IPS-20b (cell line): ENCODE measurements around the gene GRIN3B.
A peak's percentile ranks its signal among the peaks of the same experiment; 100 is the strongest.

Experiments used
- H3K27ac ChIP-seq: one replicate; pipeline ENCODE4 v1.5.1; 2013; ENCODE audit warnings: low read length
- H3K27me3 ChIP-seq: 2 replicates; pipeline ENCODE4 v1.6.1; 2013; ENCODE audit warnings: mild to moderate bottlenecking, low read length, inconsistent platforms; ENCODE audit not compliant: insufficient read depth
- H3K36me3 ChIP-seq: 2 replicates; pipeline ENCODE4 v1.6.1; 2013; ENCODE audit warnings: low read depth, mild to moderate bottlenecking, inconsistent platforms, low read length, moderate library complexity; ENCODE audit not compliant: insufficient read depth
- H3K4me1 ChIP-seq: 2 replicates; pipeline ENCODE4 v1.6.1; 2013; ENCODE audit warnings: mild to moderate bottlenecking, control low read depth, inconsistent platforms, low read length, moderate library complexity; ENCODE audit not compliant: insufficient read depth
- H3K4me3 ChIP-seq: 2 replicates; pipeline ENCODE4 v1.5.1; 2013; ENCODE audit warnings: mild to moderate bottlenecking, low read length, inconsistent platforms
- H3K9ac ChIP-seq: 2 replicates; pipeline ENCODE4 v1.6.1; 2013; ENCODE audit warnings: low read depth, mild to moderate bottlenecking, inconsistent platforms, low read length, moderate library complexity
- H3K9me3 ChIP-seq: 2 replicates; pipeline ENCODE4 v1.6.1; 2013; ENCODE audit warnings: mild to moderate bottlenecking, low read depth, low read length, inconsistent platforms; ENCODE audit not compliant: insufficient read depth

GRIN3B gene

DNA sequence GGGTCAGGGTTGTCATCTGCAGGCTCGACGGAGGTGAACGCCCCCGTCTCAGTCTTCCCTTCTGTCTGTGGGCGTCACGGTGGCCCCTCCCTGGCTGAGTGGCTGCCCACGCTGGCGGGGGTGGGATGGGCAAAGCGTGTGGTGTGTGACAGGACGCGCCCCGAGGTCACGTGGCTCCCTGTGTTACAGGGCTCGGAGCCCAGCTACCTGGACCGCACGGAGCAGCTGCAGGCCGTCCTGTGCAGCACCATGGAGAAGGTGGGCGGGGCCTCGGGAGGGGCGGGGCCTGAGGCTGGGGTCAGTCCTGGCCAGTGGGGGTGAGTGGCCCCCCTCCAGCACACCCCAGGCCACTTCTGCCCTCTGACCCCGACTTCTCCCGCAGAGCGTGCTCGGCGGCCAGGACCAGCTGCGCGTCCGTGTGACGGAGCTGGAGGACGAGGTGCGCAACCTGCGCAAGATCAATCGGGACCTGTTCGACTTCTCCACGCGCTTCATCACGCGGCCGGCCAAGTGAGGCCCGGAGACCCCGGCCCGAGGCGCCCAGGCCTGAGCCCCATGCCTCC is 6.3 kb upstream of the GRIN3B start:
- peaks cover 35% of the 10 kb centered on the region for H3K27me3 ChIP-seq
- H3K4me3 ChIP-seq, result no peak overlapping the region
- peaks cover 36% of the 10 kb centered on the region for H3K36me3 ChIP-seq
- H3K9me3 ChIP-seq, result no peaks in the 10 kb centered on the region
- no peaks in the 10 kb centered on the region for H3K4me1 ChIP-seq
- H3K27ac ChIP-seq, result no peak overlapping the region
- H3K9ac ChIP-seq, result no peak overlapping the region

DNA sequence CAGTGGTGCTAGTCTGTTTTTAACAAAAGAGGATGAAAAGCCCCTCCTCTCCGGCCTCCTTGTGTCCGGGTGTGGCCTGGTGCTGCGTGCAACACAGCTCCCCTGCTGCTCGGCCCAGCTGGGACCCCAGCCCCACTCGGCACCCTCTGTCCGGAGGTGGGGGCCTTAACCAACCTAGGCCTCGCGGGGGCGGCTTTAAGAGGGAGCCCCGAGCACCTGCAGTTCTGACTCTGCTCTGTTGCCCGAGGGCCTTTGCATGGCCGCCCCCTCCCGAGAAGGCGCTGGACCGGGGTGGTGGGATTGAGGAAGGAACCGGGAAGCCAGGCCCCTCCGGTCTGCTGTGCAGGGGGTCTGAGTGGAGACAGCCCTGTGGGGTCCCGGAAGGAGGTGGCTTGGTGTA is 5.7 kb upstream of the GRIN3B start:
- H3K27ac ChIP-seq, result no peak overlapping the region
- H3K4me1 ChIP-seq, result no peaks in the 10 kb centered on the region
- no peak overlapping the region for H3K9ac ChIP-seq
- H3K4me3 ChIP-seq, result no peak overlapping the region
- peaks cover 41% of the 10 kb centered on the region for H3K27me3 ChIP-seq
- no peaks in the 10 kb centered on the region for H3K9me3 ChIP-seq
- H3K36me3 ChIP-seq, result peaks cover 30% of the 10 kb centered on the region

DNA sequence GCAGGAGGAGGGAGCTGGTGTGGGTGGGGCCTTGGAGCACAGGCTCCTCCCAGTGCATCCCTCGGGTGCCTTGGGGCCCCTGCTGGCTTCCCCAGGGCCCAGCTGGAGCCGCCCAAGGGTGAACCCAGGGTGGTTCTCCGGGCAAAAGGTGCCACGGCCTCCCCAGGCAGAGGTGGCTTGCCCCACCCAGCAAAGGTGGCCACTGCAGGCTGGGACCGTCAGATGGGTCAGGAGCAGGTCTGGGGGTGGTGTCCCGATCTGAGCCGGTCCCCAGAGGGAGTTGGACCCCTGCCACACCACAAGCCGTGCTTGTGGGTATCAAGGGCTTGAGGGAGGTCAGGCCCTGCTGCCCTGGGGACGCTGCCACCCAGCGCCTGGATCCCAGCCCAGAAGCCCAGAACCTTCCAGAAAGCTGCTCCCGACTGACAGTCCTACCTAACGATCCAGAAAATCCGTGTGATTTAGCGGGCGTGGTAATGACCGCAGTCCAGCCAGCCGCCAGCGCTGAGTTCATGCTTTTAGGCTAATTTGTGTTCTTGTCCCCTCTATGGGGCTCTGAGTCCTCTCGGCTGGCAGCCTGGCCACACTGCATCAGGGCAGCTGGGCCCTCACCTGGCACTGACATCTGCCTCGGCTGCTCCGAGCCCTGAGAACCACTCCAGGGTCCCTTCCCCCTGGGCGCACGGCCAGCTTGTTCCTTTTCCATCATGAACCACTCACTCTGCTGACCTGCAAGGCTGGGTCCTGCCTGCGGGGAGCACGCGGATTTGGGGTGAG is 5.0 kb upstream of the GRIN3B start:
- H3K9ac ChIP-seq, result no peak overlapping the region
- peaks cover 23% of the 10 kb centered on the region; the same call in 1 of the 2 replicates for H3K36me3 ChIP-seq
- H3K4me1 ChIP-seq, result no peaks in the 10 kb centered on the region
- no peak overlapping the region for H3K4me3 ChIP-seq
- no peaks in the 10 kb centered on the region for H3K9me3 ChIP-seq
- H3K27ac ChIP-seq, result no peak overlapping the region
- peaks cover 48% of the 10 kb centered on the region for H3K27me3 ChIP-seq

DNA sequence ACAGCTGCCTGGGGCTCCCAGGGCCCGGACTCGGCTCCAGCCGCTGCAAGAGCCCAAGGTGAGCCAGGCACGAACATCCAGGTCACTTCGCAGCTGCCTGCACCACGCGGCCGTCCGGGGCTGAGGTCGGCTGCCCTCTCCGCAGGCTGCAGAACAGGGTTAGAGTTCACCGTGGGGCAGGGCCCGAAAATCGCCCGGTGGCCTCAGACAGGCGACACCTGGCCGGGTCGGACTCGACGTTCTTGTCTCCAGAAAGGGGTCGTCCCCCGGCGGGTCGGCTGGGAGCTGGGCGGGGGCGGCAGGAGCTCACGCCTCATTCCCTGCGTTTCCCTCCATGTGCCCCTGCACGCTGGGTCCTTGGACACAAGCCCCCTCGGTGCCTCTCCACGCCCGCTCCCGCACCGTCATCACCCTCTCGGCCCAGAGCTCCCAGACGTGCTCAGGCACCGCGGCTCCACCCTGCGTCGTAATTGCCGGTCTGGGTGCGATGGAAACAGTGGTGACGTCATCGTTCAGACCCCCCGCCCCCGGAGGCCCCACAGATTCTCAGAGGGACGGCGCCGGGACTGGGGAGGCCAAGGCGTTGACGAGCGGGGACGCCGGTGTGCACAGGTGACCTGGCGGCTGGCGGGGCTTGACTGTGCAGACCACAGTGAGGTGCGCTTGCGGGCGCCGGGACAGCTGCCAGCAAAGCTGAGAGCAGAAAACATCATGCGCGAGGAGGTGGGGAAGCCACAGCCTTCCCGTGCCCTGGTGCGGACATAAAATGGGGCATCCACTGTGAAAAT is 4.0 kb upstream of the GRIN3B start:
- Histone ChIP-seq H3K4me1 (no peaks in the 10 kb centered on the region), H3K9me3 (no peaks in the 10 kb centered on the region), H3K9ac (no peak overlapping the region), H3K4me3 (peak overlapping the region; percentile 51; the same call in 1 of the 2 replicates), H3K27ac (no peak overlapping the region), H3K27me3 (peaks cover 57% of the 10 kb centered on the region), H3K36me3 (0 out of 2 replicates have a peak, but pooled peaks cover 15% of the 10 kb centered on the region)

DNA sequence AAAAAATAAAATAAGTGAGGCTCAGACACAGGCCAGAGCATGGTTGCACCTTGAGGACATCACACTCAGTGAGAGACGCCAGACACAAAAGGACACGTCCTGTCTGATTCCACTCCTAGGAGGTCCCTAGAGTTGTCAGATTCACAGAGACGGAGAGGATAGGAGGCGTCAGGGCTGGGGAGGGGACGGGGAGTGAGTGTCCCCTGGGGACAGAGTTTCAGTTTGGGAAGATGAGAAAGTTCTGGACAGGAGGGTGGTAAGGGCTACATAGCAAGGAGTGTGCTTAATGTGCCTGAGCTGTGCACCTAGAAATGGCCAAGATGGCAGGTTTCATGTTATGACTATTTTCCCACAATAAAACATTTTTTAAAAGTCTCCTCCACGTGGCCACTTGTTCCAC is 2.2 kb upstream of the GRIN3B start:
- Histone ChIP-seq H3K4me1 (no peaks in the 10 kb centered on the region), H3K4me3 (no peak overlapping the region), H3K27ac (no peak overlapping the region), H3K9ac (no peak overlapping the region), H3K27me3 (peaks cover 69% of the 10 kb centered on the region), H3K36me3 (0 out of 2 replicates have a peak, but pooled peaks cover 4% of the 10 kb centered on the region), H3K9me3 (no peaks in the 10 kb centered on the region)

DNA sequence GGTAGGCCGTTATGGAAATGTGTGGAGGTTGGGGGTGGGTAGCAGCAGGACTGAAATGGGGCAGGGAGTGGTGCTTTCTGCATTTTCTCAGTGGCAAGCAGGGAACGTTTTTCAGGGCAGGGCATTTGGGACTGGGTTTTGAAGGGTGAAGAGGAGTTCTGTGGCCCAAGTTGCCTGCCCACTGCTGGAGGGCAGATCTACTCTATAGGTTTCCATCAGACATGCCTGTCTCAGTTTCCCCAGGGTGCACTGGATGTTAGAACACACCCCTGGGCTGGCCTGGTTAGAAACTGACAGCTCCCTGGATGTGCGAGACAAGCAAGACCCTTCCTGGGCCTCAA is 870 bp upstream of the GRIN3B start:
- Histone ChIP-seq H3K27me3 (peaks cover 69% of the 10 kb centered on the region), H3K4me1 (no peaks in the 10 kb centered on the region), H3K9ac (no peak overlapping the region)

DNA sequence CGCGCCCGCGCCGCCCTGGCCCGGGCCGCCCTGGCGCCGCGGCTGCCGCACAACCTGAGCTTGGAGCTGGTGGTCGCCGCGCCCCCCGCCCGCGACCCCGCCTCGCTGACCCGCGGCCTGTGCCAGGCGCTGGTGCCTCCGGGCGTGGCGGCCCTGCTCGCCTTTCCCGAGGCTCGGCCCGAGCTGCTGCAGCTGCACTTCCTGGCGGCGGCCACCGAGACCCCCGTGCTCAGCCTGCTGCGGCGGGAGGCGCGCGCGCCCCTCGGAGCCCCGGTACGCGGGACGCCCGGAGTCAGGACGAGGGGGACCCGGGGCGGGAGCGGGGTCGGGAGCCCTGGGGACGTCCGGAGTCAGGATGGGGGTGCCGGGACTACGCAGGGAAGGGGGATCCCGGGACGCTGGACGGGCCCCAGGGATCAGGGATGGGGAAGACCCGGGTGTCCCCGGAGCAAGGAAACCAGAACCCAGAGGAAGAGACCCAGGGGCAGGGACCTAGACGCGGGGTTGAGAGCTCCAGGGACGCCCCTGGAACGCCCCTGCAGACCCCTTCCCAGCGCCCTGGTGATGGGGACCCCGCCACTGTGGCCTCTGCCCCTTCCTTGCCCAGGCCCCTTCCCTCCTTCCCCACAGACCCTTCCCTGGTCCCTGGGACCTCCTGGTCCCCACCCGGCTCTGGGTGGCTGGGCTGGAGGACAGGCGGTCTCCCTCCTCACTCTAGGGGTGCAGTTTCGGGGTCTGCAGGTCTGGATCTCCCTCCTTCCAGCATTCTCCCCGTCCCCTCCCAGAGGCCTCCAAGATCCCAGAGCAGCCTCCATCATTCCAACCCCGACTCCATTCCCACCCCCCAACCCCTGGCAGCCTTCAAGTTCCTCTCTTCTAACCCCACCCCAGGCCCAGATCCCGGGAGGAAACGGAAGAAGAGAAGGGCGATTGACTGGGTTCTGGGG is 645 bp downstream of the GRIN3B start:
- no peak overlapping the region for H3K27ac ChIP-seq
- no peaks in the 10 kb centered on the region for H3K36me3 ChIP-seq
- no peak overlapping the region for H3K4me3 ChIP-seq
- no peak overlapping the region for H3K9ac ChIP-seq
- H3K4me1 ChIP-seq, result no peaks in the 10 kb centered on the region
- no peaks in the 10 kb centered on the region for H3K9me3 ChIP-seq
- peaks cover 64% of the 10 kb centered on the region for H3K27me3 ChIP-seq

More for the DNA sequence above, 870 bp upstream of the GRIN3B start:
- Histone ChIP-seq H3K27ac (no peak overlapping the region), H3K9me3 (no peaks in the 10 kb centered on the region), H3K36me3 (no peaks in the 10 kb centered on the region), H3K4me3 (no peak overlapping the region)

DNA sequence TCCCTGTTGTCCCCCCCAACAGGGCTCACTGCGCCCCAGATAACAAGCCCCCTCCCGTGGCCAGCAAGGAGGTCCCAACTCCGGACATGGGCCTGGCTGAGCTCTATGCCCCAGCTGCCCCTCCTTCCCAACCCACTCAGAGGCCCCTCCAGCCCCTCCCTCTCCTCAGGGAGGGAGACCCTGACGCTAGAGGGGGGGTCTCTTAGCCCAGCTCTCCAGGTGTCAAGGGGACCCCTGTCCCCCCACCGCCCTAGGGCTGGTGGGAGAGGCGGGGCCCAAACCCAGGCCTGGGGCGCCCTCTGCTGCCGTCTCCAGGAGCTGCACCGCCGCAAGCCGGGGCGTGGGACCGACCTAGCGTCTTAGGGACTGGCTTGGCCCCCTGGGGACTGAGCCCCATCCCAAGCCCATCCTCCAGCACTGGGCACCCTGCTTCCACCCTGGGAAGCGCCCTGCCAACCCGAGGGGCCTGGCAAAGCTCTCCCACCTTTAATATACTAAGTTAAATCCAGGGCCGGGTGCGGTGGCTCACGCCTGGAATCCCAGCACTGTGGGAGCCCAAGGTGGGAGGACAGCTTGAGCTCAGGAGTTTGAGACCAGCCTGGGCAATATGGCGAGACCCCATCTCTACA is 1.4 kb downstream of the GRIN3B start:
- Histone ChIP-seq H3K36me3 (no peaks in the 10 kb centered on the region), H3K27ac (no peak overlapping the region), H3K27me3 (peaks cover 56% of the 10 kb centered on the region), H3K4me1 (no peaks in the 10 kb centered on the region), H3K9me3 (no peaks in the 10 kb centered on the region), H3K4me3 (no peak overlapping the region), H3K9ac (no peak overlapping the region)

DNA sequence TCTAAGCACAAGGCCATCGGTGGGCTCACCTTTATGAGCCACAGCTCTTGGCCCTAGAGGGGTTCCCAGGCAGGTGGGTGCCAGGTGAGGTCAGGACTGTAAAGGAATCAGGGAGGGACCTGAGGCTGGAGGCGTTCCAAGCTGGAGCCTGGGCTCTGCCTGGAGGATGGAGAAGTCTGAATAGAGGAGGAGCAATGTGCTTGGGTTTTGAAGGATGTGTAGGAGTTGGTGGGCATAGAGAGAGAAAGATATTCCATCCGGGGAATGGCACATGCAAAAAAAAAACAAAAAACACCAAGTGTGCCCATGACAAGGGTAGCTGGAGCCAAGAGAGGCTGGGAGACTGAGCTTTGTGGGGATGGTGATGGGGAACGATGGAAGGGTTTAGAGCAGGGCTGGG is 2.4 kb downstream of the GRIN3B start:
- Histone ChIP-seq H3K9ac (no peak overlapping the region), H3K27ac (no peak overlapping the region), H3K36me3 (no peaks in the 10 kb centered on the region), H3K9me3 (no peaks in the 10 kb centered on the region), H3K4me3 (no peak overlapping the region), H3K27me3 (peaks cover 47% of the 10 kb centered on the region), H3K4me1 (no peaks in the 10 kb centered on the region)

DNA sequence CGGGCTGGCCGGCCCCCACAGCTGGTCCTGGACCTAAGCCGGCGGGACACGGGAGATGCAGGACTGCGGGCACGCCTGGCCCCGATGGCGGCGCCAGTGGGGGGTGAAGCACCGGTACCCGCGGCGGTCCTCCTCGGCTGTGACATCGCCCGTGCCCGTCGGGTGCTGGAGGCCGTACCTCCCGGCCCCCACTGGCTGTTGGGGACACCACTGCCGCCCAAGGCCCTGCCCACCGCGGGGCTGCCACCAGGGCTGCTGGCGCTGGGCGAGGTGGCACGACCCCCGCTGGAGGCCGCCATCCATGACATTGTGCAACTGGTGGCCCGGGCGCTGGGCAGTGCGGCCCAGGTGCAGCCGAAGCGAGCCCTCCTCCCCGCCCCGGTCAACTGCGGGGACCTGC is 3.1 kb downstream of the GRIN3B start:
- Histone ChIP-seq H3K27me3 (peaks cover 40% of the 10 kb centered on the region), H3K4me1 (no peaks in the 10 kb centered on the region), H3K9me3 (no peaks in the 10 kb centered on the region), H3K9ac (no peak overlapping the region), H3K4me3 (no peak overlapping the region), H3K27ac (no peak overlapping the region), H3K36me3 (no peaks in the 10 kb centered on the region)
